ENCODE data around the gene MTMR8. TPM values are rescaled to one million over a fixed set of nuclear protein-coding genes. Genes with fewer than 3 reads are reported as not detected.

MTMR8 gene
- polyA plus RNA-seq, 1 donor (not counting 4 experiments of a cell fraction or from before 2014, with no cell fraction given), result 1.1 TPM

GRCh38 chrX:64428371-64428770 is 33.1 kb upstream of the MTMR8 start:
- no peak overlapping the region for H3K4me3 ChIP-seq (ENCODE audit: control insufficient read depth in 2 of 3, extremely low read depth in 1 of 3, insufficient read depth in 2 of 3, low read depth in 1 of 3, low read length in 3 of 3)
- H4K20me1 ChIP-seq (ENCODE audit: control insufficient read depth, extremely low read depth, insufficient read depth, low read length), result no peaks in the 10 kb centered on the region
- no peak overlapping the region for H3K9ac ChIP-seq (ENCODE audit: control insufficient read depth, extremely low read depth, insufficient read depth, low read length)
- FAIRE-seq, result no peak
- H3K9me1 ChIP-seq (ENCODE audit: control insufficient read depth, extremely low read depth, insufficient read depth, low read length), result no peaks in the 10 kb centered on the region
- dilution Hi-C loops (cut with MboI; ENCODE audit: extremely low pct_ligation_motif_present, low sequenced_read_pairs), result no loop called here
- H3K27ac ChIP-seq (ENCODE audit: control insufficient read depth, insufficient read depth, low read length), result no peak overlapping the region
- no peak overlapping the region for H2AFZ ChIP-seq (ENCODE audit: control insufficient read depth, low read length)
- no peaks in the 10 kb centered on the region for H3K36me3 ChIP-seq (ENCODE audit: control insufficient read depth in 2 of 2, extremely low read depth in 1 of 2, insufficient read depth in 2 of 2, low read length in 2 of 2)
- H3K79me2 ChIP-seq (ENCODE audit: control insufficient read depth, insufficient read depth, low read length), result no peaks in the 10 kb centered on the region
- TF ChIP-seq CTCF (optimal IDR thresholded peaks at IDR 0.05 in 1 of 3, IDR thresholded peaks at IDR 0.05 in 1 of 3, conservative IDR thresholded peaks at IDR 0.05 in 1 of 3; ENCODE audit: extremely low read depth in 1 of 3, insufficient read depth in 2 of 3, low read length in 3 of 3) (no peak), EZH2 (IDR thresholded peaks at IDR 0.05; ENCODE audit: low read length) (no peak)
- no peaks in the 10 kb centered on the region for H3K9me3 ChIP-seq (ENCODE audit: control insufficient read depth, low read depth, low read length)
- H3K4me1 ChIP-seq (ENCODE audit: control insufficient read depth, extremely low read depth, insufficient read depth, low read length), result no peaks in the 10 kb centered on the region
- H3K27me3 ChIP-seq (ENCODE audit: control insufficient read depth, extremely low read depth, insufficient read depth, low read length), result no peaks in the 10 kb centered on the region
- no peak overlapping the region for H3K4me2 ChIP-seq (ENCODE audit: control insufficient read depth, extremely low read depth, insufficient read depth, low read depth, low read length)
- DNase-seq (ENCODE audit: low read depth, low spot score), result no peak

- Histone ChIP-seq H3K79me2 (ENCODE audit: control insufficient read depth, insufficient read depth, low read length) (no peaks in the 10 kb centered on the region), H3K27me3 (ENCODE audit: control insufficient read depth, extremely low read depth, insufficient read depth, low read length) (no peaks in the 10 kb centered on the region), H2AFZ (ENCODE audit: control insufficient read depth, low read length) (no peak overlapping the region), H3K36me3 (ENCODE audit: control insufficient read depth in 2 of 2, extremely low read depth in 1 of 2, insufficient read depth in 2 of 2, low read length in 2 of 2) (no peaks in the 10 kb centered on the region), H3K4me3 (ENCODE audit: control insufficient read depth in 2 of 3, extremely low read depth in 1 of 3, insufficient read depth in 2 of 3, low read depth in 1 of 3, low read length in 3 of 3) (no peak overlapping the region), H3K9ac (ENCODE audit: control insufficient read depth, extremely low read depth, insufficient read depth, low read length) (no peak overlapping the region), H4K20me1 (ENCODE audit: control insufficient read depth, extremely low read depth, insufficient read depth, low read length) (no peaks in the 10 kb centered on the region), H3K4me1 (ENCODE audit: control insufficient read depth, extremely low read depth, insufficient read depth, low read length) (no peaks in the 10 kb centered on the region), H3K9me1 (ENCODE audit: control insufficient read depth, extremely low read depth, insufficient read depth, low read length) (no peaks in the 10 kb centered on the region), H3K9me3 (ENCODE audit: control insufficient read depth, low read depth, low read length) (no peaks in the 10 kb centered on the region), H3K27ac (ENCODE audit: control insufficient read depth, insufficient read depth, low read length) (no peak overlapping the region), H3K4me2 (ENCODE audit: control insufficient read depth, extremely low read depth, insufficient read depth, low read depth, low read length) (no peak overlapping the region)
- dilution Hi-C loops (cut with MboI; ENCODE audit: extremely low pct_ligation_motif_present, low sequenced_read_pairs), result no loop called here
- TF ChIP-seq EZH2 (IDR thresholded peaks at IDR 0.05; ENCODE audit: low read length), result no peak
- no peak for TF ChIP-seq CTCF (optimal IDR thresholded peaks at IDR 0.05 in 1 of 3, IDR thresholded peaks at IDR 0.05 in 1 of 3, conservative IDR thresholded peaks at IDR 0.05 in 1 of 3; ENCODE audit: extremely low read depth in 1 of 3, insufficient read depth in 2 of 3, low read length in 3 of 3)
- FAIRE-seq, result no peak
- no peak for DNase-seq (ENCODE audit: low read depth, low spot score)
Observed at GRCh38 chrX:64427787-64428186, 32.5 kb upstream of the MTMR8 start.

Measured in keratinocyte (primary cell).